Progenitor cell of endocrine pancreas (in vitro differentiated cells): ENCODE results near the gene TBCD. TPM values are rescaled to one million over a fixed set of nuclear protein-coding genes. Genes with fewer than 3 reads are reported as not detected.
"Not testable (repeated sequence)": the region's sequence is repeated elsewhere in the genome, so short reads cannot be mapped to it uniquely, and the experiment has no call there.

ENCODE experiments used
- DNase-seq: peaks from one replicate; pipeline ENCODE4 v3.0.0; 2021; ENCODE audit warnings: low spot score; ENCODE audit not compliant: unreplicated experiment
- H3K27ac Mint-ChIP-seq: 2 replicates; pipeline ENCODE4 v1.8.0; 2021; ENCODE audit warnings: mild to moderate bottlenecking, moderate library complexity, mixed read lengths
- H3K27me3 Mint-ChIP-seq: 2 replicates; pipeline ENCODE4 v1.8.0; 2021; ENCODE audit warnings: mixed read lengths
- H3K36me3 Mint-ChIP-seq: 2 replicates; pipeline ENCODE4 v1.8.0; 2022; ENCODE audit warnings: mixed read lengths; ENCODE audit not compliant: insufficient read depth
- H3K4me1 Mint-ChIP-seq: 2 replicates; pipeline ENCODE4 v1.8.0; 2021; ENCODE audit warnings: low read depth, mixed read lengths
- H3K4me3 Mint-ChIP-seq: 2 replicates; pipeline ENCODE4 v1.8.0; 2021; ENCODE audit warnings: low read depth, mild to moderate bottlenecking, moderate library complexity, mixed read lengths
- H3K9me3 Mint-ChIP-seq: 2 replicates; pipeline ENCODE4 v1.8.0; 2021; ENCODE audit warnings: low read depth, mixed read lengths
- CTCF ChIP-seq: fragments of 200-600 bp; sonication (generic); IDR thresholded peaks from one replicate; pipeline ENCODE4 v1.5.0; 2021; ENCODE audit warnings: antibody characterized with exemption, mild to moderate bottlenecking; ENCODE audit not compliant: unreplicated experiment
- total RNA-seq: library from RNA; stranded (reverse); gene quantifications from 2 replicates; pipeline ENCODE4 v1.2.1, GENCODE V29; 2021

The TBCD gene
- total RNA-seq, 1 donor from 2014 or later = 95.6 TPM

- no peak overlapping the region for H3K4me3 Mint-ChIP-seq
- H3K27ac Mint-ChIP-seq = no peak overlapping the region
- H3K9me3 Mint-ChIP-seq = peaks cover 78% of the 10 kb centered on the region
- TF ChIP-seq CTCF = no peak
- H3K27me3 Mint-ChIP-seq = no peaks in the 10 kb centered on the region
- no peak for DNase-seq
- peaks cover 81% of the 10 kb centered on the region for H3K36me3 Mint-ChIP-seq
- H3K4me1 Mint-ChIP-seq = no peaks in the 10 kb centered on the region
Observed at GRCh38 chr17:82948957-82949356, 197.1 kb downstream of the TBCD start.

DNA sequence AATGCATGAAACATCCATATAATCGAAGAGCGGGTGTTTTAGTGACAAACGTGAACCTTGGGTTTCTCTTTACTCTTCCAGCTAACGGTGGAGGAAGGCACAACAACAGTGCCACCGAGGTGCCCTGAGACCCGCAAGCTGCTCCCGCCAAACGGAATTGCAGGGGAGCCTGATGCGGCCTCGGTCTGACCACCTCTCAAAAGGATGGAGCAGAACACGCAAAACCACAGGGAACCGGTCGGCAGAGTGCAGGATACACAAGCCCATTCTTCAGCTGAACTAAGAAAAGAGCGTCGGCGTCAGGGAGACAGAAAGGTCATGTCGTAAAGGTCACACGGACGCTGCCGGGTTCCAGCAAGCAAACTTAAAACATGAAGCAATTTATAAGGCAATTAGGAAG is 197.5 kb downstream of the TBCD start:
- TF ChIP-seq CTCF = no peak
- H3K4me1 Mint-ChIP-seq = no peaks in the 10 kb centered on the region
- H3K4me3 Mint-ChIP-seq = no peak overlapping the region
- H3K36me3 Mint-ChIP-seq = peaks cover 80% of the 10 kb centered on the region
- no peak overlapping the region for H3K27ac Mint-ChIP-seq
- peaks cover 78% of the 10 kb centered on the region for H3K9me3 Mint-ChIP-seq
- no peaks in the 10 kb centered on the region for H3K27me3 Mint-ChIP-seq
- DNase-seq = no peak

DNA sequence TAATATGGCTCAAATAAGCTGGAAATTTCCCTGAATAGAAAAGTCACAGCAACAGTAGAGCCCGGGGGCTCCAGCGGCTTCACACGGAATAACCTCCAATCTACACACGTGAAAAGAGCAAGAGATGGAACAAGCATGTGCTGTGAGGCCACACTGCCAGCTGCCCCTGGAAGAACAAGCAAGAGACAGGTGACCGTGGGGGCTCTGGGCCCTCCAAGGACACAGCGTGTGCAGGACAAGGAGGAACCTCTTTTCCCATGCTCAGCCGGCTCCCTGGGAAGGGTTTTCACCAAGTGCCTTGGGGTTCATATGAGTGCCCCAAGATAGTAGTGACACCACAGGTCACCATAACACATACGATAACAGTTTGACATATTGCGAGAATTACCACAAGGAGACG is 198.1 kb downstream of the TBCD start:
- peaks cover 78% of the 10 kb centered on the region for H3K9me3 Mint-ChIP-seq

GRCh38 chr17:82950525-82951102 is 198.7 kb downstream of the TBCD start:
- no peak for DNase-seq
- no peak overlapping the region for H3K27ac Mint-ChIP-seq
- peaks cover 77% of the 10 kb centered on the region for H3K36me3 Mint-ChIP-seq
- peaks cover 76% of the 10 kb centered on the region for H3K9me3 Mint-ChIP-seq
- H3K27me3 Mint-ChIP-seq = no peaks in the 10 kb centered on the region
- TF ChIP-seq CTCF = no peak
- H3K4me3 Mint-ChIP-seq = no peak overlapping the region
- no peaks in the 10 kb centered on the region for H3K4me1 Mint-ChIP-seq

More for the DNA sequence above, 198.1 kb downstream of the TBCD start:
- Mint-ChIP-seq H3K36me3 (peaks cover 77% of the 10 kb centered on the region), H3K27ac (no peak overlapping the region), H3K27me3 (no peaks in the 10 kb centered on the region), H3K4me1 (no peaks in the 10 kb centered on the region), H3K4me3 (no peak overlapping the region)
- no peak for TF ChIP-seq CTCF
- no peak for DNase-seq

DNA sequence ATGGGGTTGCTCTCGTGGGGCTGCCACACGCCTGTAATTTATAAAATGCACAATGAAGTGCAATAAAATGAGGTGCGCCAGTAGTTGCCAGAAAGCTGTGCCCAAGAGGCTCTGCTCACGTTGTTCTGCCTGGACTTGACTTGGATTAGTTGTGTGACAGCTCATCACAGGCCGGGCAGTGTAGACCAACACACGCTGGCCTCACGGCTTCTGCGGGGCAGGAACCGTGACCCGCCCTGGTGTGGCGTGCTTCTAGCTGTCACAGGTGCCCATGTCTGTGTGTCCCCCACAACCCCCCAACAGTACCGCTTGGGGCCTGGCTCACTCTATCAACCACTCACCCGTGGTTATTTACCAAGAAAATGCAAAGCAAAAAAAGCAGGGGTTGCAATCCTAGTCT is 200.2 kb downstream of the TBCD start:
- DNase-seq = no peak
- Mint-ChIP-seq H3K4me3 (no peak overlapping the region), H3K27ac (no peak overlapping the region), H3K4me1 (no peaks in the 10 kb centered on the region), H3K36me3 (peaks cover 69% of the 10 kb centered on the region), H3K27me3 (no peaks in the 10 kb centered on the region), H3K9me3 (peaks cover 65% of the 10 kb centered on the region)
- no peak for TF ChIP-seq CTCF

DNA sequence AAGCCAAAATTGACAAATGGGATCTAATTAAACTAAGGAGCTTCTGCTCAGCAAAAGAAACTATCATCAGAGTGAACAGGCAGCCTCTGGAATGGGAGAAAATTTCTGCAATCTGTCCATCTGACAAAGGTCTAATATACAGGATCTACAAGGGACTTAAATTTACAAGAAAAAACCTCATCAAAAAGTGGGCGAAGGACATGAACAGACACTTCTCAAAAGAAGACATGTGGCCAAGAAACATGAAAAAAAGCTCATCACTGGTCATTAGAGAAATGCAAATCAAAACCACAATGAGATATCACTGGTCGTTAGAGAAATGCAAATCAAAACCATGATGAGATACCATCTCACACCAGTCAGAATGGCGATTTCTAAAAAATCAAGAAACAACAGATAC is 203.2 kb downstream of the TBCD start:
- H3K27me3 Mint-ChIP-seq, H3K27ac Mint-ChIP-seq, H3K4me3 Mint-ChIP-seq, DNase-seq, H3K4me1 Mint-ChIP-seq: not testable (repeated sequence)
- Mint-ChIP-seq H3K9me3 (peaks cover 44% of the 10 kb centered on the region), H3K36me3 (peaks cover 50% of the 10 kb centered on the region)

DNA sequence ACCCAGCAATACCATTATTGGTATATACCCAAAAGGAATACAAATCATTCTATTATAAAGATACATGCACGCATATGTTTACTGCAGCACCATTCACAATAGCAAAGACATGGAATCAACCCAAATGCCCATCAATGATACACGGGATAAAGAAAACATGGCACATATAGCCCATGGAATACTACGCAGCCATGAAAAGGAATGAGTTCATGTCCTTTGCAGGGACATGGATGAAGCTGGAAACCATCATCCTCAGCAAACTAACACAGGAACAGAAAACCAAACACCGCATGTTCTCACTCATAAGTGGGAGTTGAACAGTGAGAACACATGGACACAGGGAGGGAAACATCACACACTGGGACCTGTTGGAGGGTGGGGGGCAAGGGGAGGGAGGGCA is 203.8 kb downstream of the TBCD start:
- H3K4me3 Mint-ChIP-seq, H3K27me3 Mint-ChIP-seq: not testable (repeated sequence)

More for the DNA sequence above, 203.8 kb downstream of the TBCD start:
- Mint-ChIP-seq H3K9me3 (peaks cover 39% of the 10 kb centered on the region), H3K36me3 (peaks cover 46% of the 10 kb centered on the region)
- DNase-seq, H3K27ac Mint-ChIP-seq, H3K4me1 Mint-ChIP-seq: not testable (repeated sequence)
